HEK293T (cell line): Measurements from ENCODE around the gene HUWE1.

Experiments used
- ARNT ChIP-seq: fragments of 450-650 bp; IDR thresholded peaks from 2 replicates; pipeline ENCODE4 v1.6.1; 2017; ENCODE audit warnings: mild to moderate bottlenecking
- FOXA1 ChIP-seq: fragments of 450-650 bp; IDR thresholded peaks from 2 replicates; pipeline ENCODE4 v1.6.1; 2016; ENCODE audit warnings: mild to moderate bottlenecking
- FOXK2 ChIP-seq: fragments of 450-650 bp; IDR thresholded peaks from 2 replicates; pipeline ENCODE4 v1.6.1; 2016; ENCODE audit warnings: mild to moderate bottlenecking
- FOXM1 ChIP-seq: fragments of 450-650 bp; IDR thresholded peaks from 2 replicates; pipeline ENCODE4 v1.6.1; 2017; ENCODE audit warnings: mild to moderate bottlenecking, borderline replicate concordance
- HDGF ChIP-seq: fragments of 450-650 bp; IDR thresholded peaks from 2 replicates; pipeline ENCODE4 v1.6.1; 2017; ENCODE audit warnings: antibody characterized with exemption, borderline replicate concordance
- L3MBTL2 ChIP-seq: fragments of 450-650 bp; conservative IDR thresholded peaks from 2 replicates; pipeline ENCODE4 v1.6.1; 2016; ENCODE audit warnings: mild to moderate bottlenecking
- SP1 ChIP-seq: fragments of 450-650 bp; IDR thresholded peaks from 2 replicates; pipeline ENCODE4 v1.6.1; 2017
- TARDBP ChIP-seq: fragments of 450-650 bp; IDR thresholded peaks from 2 replicates; pipeline ENCODE4 v1.6.1; 2016

DNA sequence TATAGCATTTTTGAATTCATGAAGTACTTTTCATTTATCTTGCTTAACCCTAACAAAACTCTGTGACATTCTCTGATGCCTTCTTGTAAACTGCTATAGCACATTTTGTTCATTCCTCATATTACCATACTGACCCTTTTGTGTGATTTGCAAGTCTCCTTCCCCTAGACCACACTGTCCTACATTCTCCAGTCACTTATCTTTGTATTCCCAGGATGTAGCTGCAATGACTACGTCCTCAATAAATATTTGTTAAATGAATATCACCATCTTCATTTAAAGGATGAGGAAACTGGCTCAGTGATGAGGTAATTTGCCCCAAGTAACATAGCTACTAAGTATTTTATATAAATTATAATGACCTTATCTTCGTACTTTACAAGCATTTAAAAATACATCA is 11.9 kb downstream of the HUWE1 start:
- TF ChIP-seq ARNT (no peak), FOXA1 (no peak), SP1 (no peak), TARDBP (no peak), HDGF (no peak), FOXM1 (no peak), L3MBTL2 (no peak), FOXK2 (no peak)
